Measurements from ENCODE around the gene ANKRD13C. TPM values are rescaled to one million over a fixed set of nuclear protein-coding genes. Genes with fewer than 3 reads are reported as not detected.
A peak's percentile ranks its signal among the peaks of the same experiment; 100 is the strongest.

The ANKRD13C gene, protein sequence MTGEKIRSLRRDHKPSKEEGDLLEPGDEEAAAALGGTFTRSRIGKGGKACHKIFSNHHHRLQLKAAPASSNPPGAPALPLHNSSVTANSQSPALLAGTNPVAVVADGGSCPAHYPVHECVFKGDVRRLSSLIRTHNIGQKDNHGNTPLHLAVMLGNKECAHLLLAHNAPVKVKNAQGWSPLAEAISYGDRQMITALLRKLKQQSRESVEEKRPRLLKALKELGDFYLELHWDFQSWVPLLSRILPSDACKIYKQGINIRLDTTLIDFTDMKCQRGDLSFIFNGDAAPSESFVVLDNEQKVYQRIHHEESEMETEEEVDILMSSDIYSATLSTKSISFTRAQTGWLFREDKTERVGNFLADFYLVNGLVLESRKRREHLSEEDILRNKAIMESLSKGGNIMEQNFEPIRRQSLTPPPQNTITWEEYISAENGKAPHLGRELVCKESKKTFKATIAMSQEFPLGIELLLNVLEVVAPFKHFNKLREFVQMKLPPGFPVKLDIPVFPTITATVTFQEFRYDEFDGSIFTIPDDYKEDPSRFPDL
- 20.5 TPM for polyA plus RNA-seq (2013, experiment 1 of 2)
- polyA plus RNA-seq (2013, experiment 2 of 2), result 20.3 TPM

DNA sequence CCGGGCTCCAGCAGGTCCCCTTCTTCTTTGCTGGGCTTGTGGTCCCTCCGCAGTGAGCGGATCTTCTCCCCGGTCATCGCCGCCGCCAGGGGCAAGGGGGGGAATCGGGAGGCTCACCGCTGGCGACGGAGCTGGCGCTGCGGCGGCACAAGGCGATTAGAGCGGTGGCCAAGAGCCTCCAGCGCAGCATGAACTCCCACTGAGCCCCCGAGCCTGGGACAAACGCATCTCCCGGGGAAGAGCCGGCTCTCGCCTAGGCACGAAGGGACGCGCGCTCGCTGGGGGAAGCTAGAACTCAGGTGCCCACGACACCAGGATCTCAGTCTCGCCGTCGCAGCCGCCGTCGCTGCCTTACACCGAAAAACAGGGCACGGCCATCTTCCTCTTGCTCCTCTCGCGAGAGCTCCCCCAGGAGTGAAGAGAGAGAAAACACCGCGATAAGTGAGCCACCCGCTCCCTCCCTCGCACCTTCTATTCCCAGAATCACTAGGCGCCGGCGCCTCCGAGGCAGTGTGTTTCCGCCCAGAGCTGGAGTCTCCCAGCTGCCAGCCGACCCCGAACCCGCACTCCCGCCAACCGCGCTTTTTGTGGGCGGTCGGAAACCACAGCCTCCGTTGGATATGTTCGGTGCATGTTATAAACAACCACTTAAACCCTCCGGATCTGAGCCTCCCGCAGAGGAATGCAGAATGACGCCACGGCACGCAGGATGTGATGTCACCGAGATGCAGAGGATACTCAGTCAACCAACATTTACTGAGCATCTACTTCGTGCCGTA is at the start of gene ANKRD13C:
TSS of gene ANKRD13C (minus strand) at position 391 of the 779 bp plus-strand sequence. CDS start at position 77, 314 bp downstream.
- peak within 1 kb of the TSS; percentile 97 for H3K14ac ChIP-seq (ENCODE audit: low read length)
- no peaks in the 10 kb centered on the region for H3K9me3 ChIP-seq (replicated peaks in 1 of 2; ENCODE audit: control insufficient read depth in 2 of 2, insufficient read depth in 1 of 2, low read depth in 1 of 2, low read length in 2 of 2)
- peak within 1 kb of the TSS; percentile 90 for H2AK5ac ChIP-seq (ENCODE audit: low read depth, low read length)
- H3K23ac ChIP-seq (ENCODE audit: low read depth, low read length, poor library complexity), result peak within 1 kb of the TSS; percentile 98
- peaks cover 0 to 29% of the 10 kb centered on the region in 2 donors for H3K36me3 ChIP-seq (replicated peaks in 1 of 2; ENCODE audit: control insufficient read depth in 2 of 2, insufficient read depth in 2 of 2, low read length in 2 of 2)
- H4K91ac ChIP-seq (ENCODE audit: low read depth, low read length, poor library complexity), result peak within 1 kb of the TSS; percentile 92
- peak within 1 kb of the TSS; percentile 95 for H4K8ac ChIP-seq (ENCODE audit: low read depth, low read length)
- peak within 1 kb of the TSS; percentile 69 for H3K4ac ChIP-seq (ENCODE audit: low read length)
- no CpG with 5 or more reads among the region's 65 CpGs for WGBS, 2 donors (ENCODE audit: extremely low coverage in 2 of 2, insufficient read length in 2 of 2, insufficient replicate concordance in 1 of 2)
- peak within 1 kb of the TSS; percentile 54 for H2BK120ac ChIP-seq (ENCODE audit: low read depth, low read length)
- no peaks in the 10 kb centered on the region for H3K27me3 ChIP-seq (ENCODE audit: control insufficient read depth in 3 of 3, insufficient read depth in 3 of 3, low read depth in 1 of 3, low read length in 3 of 3)
- H3K79me1 ChIP-seq (ENCODE audit: low read depth, low read length), result peaks cover 7% of the 10 kb centered on the region
- peaks cover 2% of the 10 kb centered on the region in 2 donors for H3K4me1 ChIP-seq (ENCODE audit: control insufficient read depth in 2 of 2, insufficient read depth in 1 of 2, low read depth in 1 of 2, low read length in 2 of 2)
- peak within 1 kb of the TSS; percentile 49 for H2BK15ac ChIP-seq (ENCODE audit: low read length)
- peak within 1 kb of the TSS; percentile 52 for H3K4me2 ChIP-seq (ENCODE audit: insufficient read depth, low read length, poor library complexity, severe bottlenecking)
- H3K9ac ChIP-seq (ENCODE audit: low read depth, low read length, poor library complexity), result peak within 1 kb of the TSS; percentile 96
- H2BK12ac ChIP-seq (ENCODE audit: low read length), result peak within 1 kb of the TSS; percentile 73
- peak; percentile 97 for DNase-seq (ENCODE audit: low spot score)
- peak within 1 kb of the TSS; percentile 93 for H2AFZ ChIP-seq (ENCODE audit: low read length)
- H3K4me3 ChIP-seq (ENCODE audit: low read length in 2 of 2), result peak within 1 kb of the TSS; percentile 89 to 93
- peak within 1 kb of the TSS; percentile 87 for H2BK5ac ChIP-seq (ENCODE audit: low read length)
- peak within 1 kb of the TSS; percentile 100 for H3K18ac ChIP-seq (ENCODE audit: low read length)
- peak within 1 kb of the TSS; percentile 87 for H3K27ac ChIP-seq (replicated peaks; ENCODE audit: low read length)

DNA sequence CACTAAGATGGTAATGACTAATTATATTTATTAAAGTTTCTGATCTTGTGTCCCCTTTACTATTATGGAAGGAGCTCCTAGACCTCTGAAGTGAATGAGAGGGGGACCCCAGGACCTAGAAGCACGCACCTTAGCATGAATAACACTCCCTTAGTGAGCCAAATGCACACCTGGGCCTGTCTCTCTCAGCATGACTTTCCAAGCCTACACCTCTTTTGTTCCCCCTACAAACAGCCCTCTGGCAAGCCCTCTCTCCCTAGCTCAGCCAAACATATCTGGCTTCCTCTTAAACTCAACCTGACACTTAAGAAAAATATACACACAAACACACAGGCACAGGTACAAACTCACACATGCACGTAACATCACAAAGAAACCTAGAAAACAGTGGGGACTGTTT is 49.2 kb upstream of the ANKRD13C start:
- Histone ChIP-seq H4K91ac (ENCODE audit: low read depth, low read length, poor library complexity) (no peak overlapping the region), H2BK15ac (ENCODE audit: low read length) (no peak overlapping the region), H4K8ac (ENCODE audit: low read depth, low read length) (no peak overlapping the region), H3K4me2 (ENCODE audit: insufficient read depth, low read length, poor library complexity, severe bottlenecking) (no peak overlapping the region), H3K18ac (ENCODE audit: low read length) (no peak overlapping the region), H3K23ac (ENCODE audit: low read depth, low read length, poor library complexity) (no peak overlapping the region), H3K9ac (ENCODE audit: low read depth, low read length, poor library complexity) (no peak overlapping the region), H3K9me3 (replicated peaks in 1 of 2; ENCODE audit: control insufficient read depth in 2 of 2, insufficient read depth in 1 of 2, low read depth in 1 of 2, low read length in 2 of 2) (no peaks in the 10 kb centered on the region), H3K4ac (ENCODE audit: low read length) (no peak overlapping the region), H2BK120ac (ENCODE audit: low read depth, low read length) (no peak overlapping the region), H3K27me3 (ENCODE audit: control insufficient read depth in 3 of 3, insufficient read depth in 3 of 3, low read depth in 1 of 3, low read length in 3 of 3) (no peaks in the 10 kb centered on the region), H3K4me1 (ENCODE audit: control insufficient read depth in 2 of 2, insufficient read depth in 1 of 2, low read depth in 1 of 2, low read length in 2 of 2) (peaks cover 0 to 5% of the 10 kb centered on the region in 2 donors), H2AK5ac (ENCODE audit: low read depth, low read length) (no peak overlapping the region), H3K4me3 (ENCODE audit: low read length in 2 of 2) (no peak overlapping the region), H3K14ac (ENCODE audit: low read length) (no peak overlapping the region), H3K36me3 (replicated peaks in 1 of 2; ENCODE audit: control insufficient read depth in 2 of 2, insufficient read depth in 2 of 2, low read length in 2 of 2) (no peaks in the 10 kb centered on the region), H2BK12ac (ENCODE audit: low read length) (no peak overlapping the region), H3K79me1 (ENCODE audit: low read depth, low read length) (no peaks in the 10 kb centered on the region), H3K27ac (replicated peaks; ENCODE audit: low read length) (no peak overlapping the region), H2AFZ (ENCODE audit: low read length) (no peak overlapping the region), H2BK5ac (ENCODE audit: low read length) (no peak overlapping the region)
- DNase-seq (ENCODE audit: low spot score), result no peak
- WGBS, 2 donors (ENCODE audit: extremely low coverage in 2 of 2, insufficient read length in 2 of 2, insufficient replicate concordance in 1 of 2), result no CpG with 5 or more reads among the region's 2 CpGs

DNA sequence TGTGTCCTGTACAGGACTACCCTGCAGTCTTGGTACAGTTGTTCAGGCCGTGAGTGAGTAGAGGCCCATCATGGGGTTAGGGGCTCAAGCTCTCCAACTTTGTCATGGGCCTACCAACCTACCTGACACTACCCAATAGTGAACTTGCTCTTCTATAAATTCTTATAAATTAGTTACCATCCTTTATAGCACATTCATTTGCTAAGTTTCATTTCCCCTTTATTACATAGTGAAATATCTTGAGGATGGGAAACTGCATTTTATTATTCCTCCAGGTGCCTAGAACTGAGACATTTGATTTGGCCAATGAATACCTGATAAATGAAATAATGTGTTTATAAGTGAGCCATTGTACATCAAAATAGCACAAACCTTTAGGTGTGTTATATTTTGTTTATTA is 47.5 kb upstream of the ANKRD13C start:
- no peak overlapping the region for H3K4ac ChIP-seq (ENCODE audit: low read length)
- H3K27me3 ChIP-seq (ENCODE audit: control insufficient read depth in 3 of 3, insufficient read depth in 3 of 3, low read depth in 1 of 3, low read length in 3 of 3), result no peaks in the 10 kb centered on the region
- H2BK12ac ChIP-seq (ENCODE audit: low read length), result no peak overlapping the region
- no peak overlapping the region for H4K8ac ChIP-seq (ENCODE audit: low read depth, low read length)
- WGBS, 2 donors (ENCODE audit: extremely low coverage in 2 of 2, insufficient read length in 2 of 2, insufficient replicate concordance in 1 of 2), result no CpG with 5 or more reads among the region's 1 CpG
- no peak overlapping the region for H4K91ac ChIP-seq (ENCODE audit: low read depth, low read length, poor library complexity)
- no peak overlapping the region for H2AK5ac ChIP-seq (ENCODE audit: low read depth, low read length)
- no peaks in the 10 kb centered on the region for H3K36me3 ChIP-seq (replicated peaks in 1 of 2; ENCODE audit: control insufficient read depth in 2 of 2, insufficient read depth in 2 of 2, low read length in 2 of 2)
- H3K9ac ChIP-seq (ENCODE audit: low read depth, low read length, poor library complexity), result no peak overlapping the region
- H3K4me1 ChIP-seq (ENCODE audit: control insufficient read depth in 2 of 2, insufficient read depth in 1 of 2, low read depth in 1 of 2, low read length in 2 of 2), result peaks cover 0 to 5% of the 10 kb centered on the region in 2 donors
- no peak overlapping the region for H3K23ac ChIP-seq (ENCODE audit: low read depth, low read length, poor library complexity)
- no peak overlapping the region for H2BK120ac ChIP-seq (ENCODE audit: low read depth, low read length)
- no peak overlapping the region for H2AFZ ChIP-seq (ENCODE audit: low read length)
- H3K18ac ChIP-seq (ENCODE audit: low read length), result no peak overlapping the region
- no peaks in the 10 kb centered on the region for H3K9me3 ChIP-seq (replicated peaks in 1 of 2; ENCODE audit: control insufficient read depth in 2 of 2, insufficient read depth in 1 of 2, low read depth in 1 of 2, low read length in 2 of 2)
- H3K14ac ChIP-seq (ENCODE audit: low read length), result no peak overlapping the region
- H3K4me2 ChIP-seq (ENCODE audit: insufficient read depth, low read length, poor library complexity, severe bottlenecking), result no peak overlapping the region
- DNase-seq (ENCODE audit: low spot score), result no peak
- H2BK15ac ChIP-seq (ENCODE audit: low read length), result no peak overlapping the region
- H3K79me1 ChIP-seq (ENCODE audit: low read depth, low read length), result no peaks in the 10 kb centered on the region
- no peak overlapping the region for H3K27ac ChIP-seq (replicated peaks; ENCODE audit: low read length)
- no peak overlapping the region for H3K4me3 ChIP-seq (ENCODE audit: low read length in 2 of 2)
- H2BK5ac ChIP-seq (ENCODE audit: low read length), result no peak overlapping the region

DNA sequence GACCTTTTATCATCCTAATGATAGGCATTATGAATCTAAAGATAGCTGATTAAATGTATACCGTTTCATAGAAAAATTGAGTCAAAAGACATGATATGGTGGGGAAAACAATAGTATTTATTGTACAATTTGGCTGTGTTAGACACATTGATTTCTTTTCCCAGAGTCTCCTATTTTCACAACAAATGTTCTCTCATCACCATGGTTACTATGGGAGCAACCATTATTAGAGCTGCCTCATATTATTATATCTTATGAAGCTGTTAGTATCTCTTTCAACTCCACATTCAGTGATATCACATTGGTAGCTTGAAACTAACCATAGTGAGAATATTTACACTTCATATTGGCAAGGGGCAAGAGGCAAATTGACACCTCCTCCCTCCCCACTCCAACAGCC is 45.8 kb upstream of the ANKRD13C start:
- H3K27ac ChIP-seq (replicated peaks; ENCODE audit: low read length), result no peak overlapping the region
- H3K4me3 ChIP-seq (ENCODE audit: low read length in 2 of 2), result no peak overlapping the region
- no peak overlapping the region for H2BK12ac ChIP-seq (ENCODE audit: low read length)
- DNase-seq (ENCODE audit: low spot score), result no peak
- WGBS, 2 donors (ENCODE audit: extremely low coverage in 2 of 2, insufficient read length in 2 of 2, insufficient replicate concordance in 1 of 2), result no CpG with 5 or more reads among the region's 1 CpG
- no peak overlapping the region for H3K4me2 ChIP-seq (ENCODE audit: insufficient read depth, low read length, poor library complexity, severe bottlenecking)
- no peak overlapping the region for H4K91ac ChIP-seq (ENCODE audit: low read depth, low read length, poor library complexity)
- H3K14ac ChIP-seq (ENCODE audit: low read length), result no peak overlapping the region
- H3K9ac ChIP-seq (ENCODE audit: low read depth, low read length, poor library complexity), result no peak overlapping the region
- H3K23ac ChIP-seq (ENCODE audit: low read depth, low read length, poor library complexity), result no peak overlapping the region
- peaks cover 0 to 5% of the 10 kb centered on the region in 2 donors for H3K4me1 ChIP-seq (ENCODE audit: control insufficient read depth in 2 of 2, insufficient read depth in 1 of 2, low read depth in 1 of 2, low read length in 2 of 2)
- no peak overlapping the region for H2BK5ac ChIP-seq (ENCODE audit: low read length)
- H3K9me3 ChIP-seq (replicated peaks in 1 of 2; ENCODE audit: control insufficient read depth in 2 of 2, insufficient read depth in 1 of 2, low read depth in 1 of 2, low read length in 2 of 2), result no peaks in the 10 kb centered on the region
- no peak overlapping the region for H2BK120ac ChIP-seq (ENCODE audit: low read depth, low read length)
- no peaks in the 10 kb centered on the region for H3K79me1 ChIP-seq (ENCODE audit: low read depth, low read length)
- H3K4ac ChIP-seq (ENCODE audit: low read length), result no peak overlapping the region
- H2AK5ac ChIP-seq (ENCODE audit: low read depth, low read length), result no peak overlapping the region
- H4K8ac ChIP-seq (ENCODE audit: low read depth, low read length), result no peak overlapping the region
- no peak overlapping the region for H3K18ac ChIP-seq (ENCODE audit: low read length)
- no peak overlapping the region for H2BK15ac ChIP-seq (ENCODE audit: low read length)
- H3K36me3 ChIP-seq (replicated peaks in 1 of 2; ENCODE audit: control insufficient read depth in 2 of 2, insufficient read depth in 2 of 2, low read length in 2 of 2), result no peaks in the 10 kb centered on the region
- no peaks in the 10 kb centered on the region for H3K27me3 ChIP-seq (ENCODE audit: control insufficient read depth in 3 of 3, insufficient read depth in 3 of 3, low read depth in 1 of 3, low read length in 3 of 3)
- H2AFZ ChIP-seq (ENCODE audit: low read length), result peak overlapping the region; percentile 21

Data from neuronal stem cell (in vitro differentiated cells).